Trophoblast cell (in vitro differentiated cells and primary cell): ENCODE results near the gene TAF7L.

Experiments used
- DNase-seq, 2 donors: peaks; one replicate each; pipeline ENCODE4 v3.0.0-alpha.2; 2016
- H2AFZ ChIP-seq: 2 replicates; pipeline ENCODE4 v1.6.1; 2013; ENCODE audit warnings: low read length, moderate library complexity, mild to moderate bottlenecking; ENCODE audit not compliant: insufficient read depth, poor library complexity
- H2AK5ac ChIP-seq: 2 replicates; pipeline ENCODE4 v1.6.1; 2013; ENCODE audit warnings: mild to moderate bottlenecking, low read length
- H2BK120ac ChIP-seq: 2 replicates; pipeline ENCODE4 v1.6.1; 2013; ENCODE audit warnings: low read length, mild to moderate bottlenecking, moderate library complexity; ENCODE audit not compliant: insufficient read depth, poor library complexity
- H2BK12ac ChIP-seq: 2 replicates; pipeline ENCODE4 v1.6.1; 2013; ENCODE audit warnings: mild to moderate bottlenecking, low read length, moderate library complexity
- H2BK5ac ChIP-seq: 2 replicates; pipeline ENCODE4 v1.6.1; 2013; ENCODE audit warnings: low read length, low read depth, moderate library complexity, mild to moderate bottlenecking; ENCODE audit not compliant: poor library complexity
- H3K14ac ChIP-seq: 2 replicates; pipeline ENCODE4 v1.6.1; 2013; ENCODE audit warnings: mild to moderate bottlenecking, low read length
- H3K18ac ChIP-seq: 2 replicates; pipeline ENCODE4 v1.6.1; 2013; ENCODE audit warnings: mild to moderate bottlenecking, low read length
- H3K23ac ChIP-seq: 2 replicates; pipeline ENCODE4 v1.6.1; 2013; ENCODE audit warnings: low read length
- H3K27ac ChIP-seq: 2 replicates; pipeline ENCODE4 v1.5.1; 2013; ENCODE audit warnings: low read depth, mild to moderate bottlenecking, inconsistent platforms, low read length, moderate library complexity
- H3K27me3 ChIP-seq: 2 replicates; pipeline ENCODE4 v1.6.1; 2013; ENCODE audit warnings: inconsistent platforms, mild to moderate bottlenecking, low read length, moderate library complexity; ENCODE audit not compliant: insufficient read depth
- H3K36me3 ChIP-seq, 2 experiments: 1 replicate in 1 of 2; 2 replicates in 1 of 2; pipeline ENCODE4 v1.6.1; 2013; ENCODE audit warnings: low read length in 2 of 2, mild to moderate bottlenecking in 2 of 2, moderate library complexity in 1 of 2; ENCODE audit not compliant: insufficient read depth in 2 of 2, control insufficient read depth in 1 of 2
- H3K4ac ChIP-seq: 2 replicates; pipeline ENCODE4 v1.6.1; 2013; ENCODE audit warnings: low read depth, mild to moderate bottlenecking, low read length, moderate library complexity
- H3K4me1 ChIP-seq, 2 experiments: 1 replicate in 1 of 2; 2 replicates in 1 of 2; pipeline ENCODE4 v1.6.1; 2013; ENCODE audit warnings: low read length in 2 of 2, mild to moderate bottlenecking in 2 of 2, moderate library complexity in 1 of 2; ENCODE audit not compliant: insufficient read depth in 2 of 2, control insufficient read depth in 1 of 2
- H3K4me2 ChIP-seq: 2 replicates; pipeline ENCODE4 v1.6.1; 2013; ENCODE audit warnings: inconsistent platforms, mild to moderate bottlenecking, low read length, moderate library complexity
- H3K4me3 ChIP-seq: 2 replicates; pipeline ENCODE4 v1.5.1; 2013; ENCODE audit warnings: mild to moderate bottlenecking, low read depth, low read length, inconsistent platforms
- H3K79me1 ChIP-seq: one replicate; pipeline ENCODE4 v1.6.1; 2013; ENCODE audit warnings: low read length
- H3K79me2 ChIP-seq: 2 replicates; pipeline ENCODE4 v1.6.1; 2013; ENCODE audit warnings: low read length, mild to moderate bottlenecking; ENCODE audit not compliant: control insufficient read depth, insufficient read depth, poor library complexity
- H3K9ac ChIP-seq: 2 replicates; pipeline ENCODE4 v1.6.1; 2013; ENCODE audit warnings: mild to moderate bottlenecking, low read length
- H3K9me3 ChIP-seq: 2 replicates; pipeline ENCODE4 v1.6.1; 2013; ENCODE audit warnings: low read depth, mild to moderate bottlenecking, control low read depth, inconsistent platforms, low read length; ENCODE audit not compliant: insufficient read depth
- H4K12ac ChIP-seq: 2 replicates; pipeline ENCODE4 v1.6.1; 2013; ENCODE audit warnings: low read depth, mild to moderate bottlenecking, low read length, moderate library complexity
- H4K8ac ChIP-seq: 2 replicates; pipeline ENCODE4 v1.6.1; 2013; ENCODE audit warnings: low read depth, mild to moderate bottlenecking, low read length, moderate library complexity
- H4K91ac ChIP-seq: one replicate; pipeline ENCODE4 v1.6.1; 2013; ENCODE audit warnings: low read depth, mild to moderate bottlenecking, low read length, moderate library complexity
- WGBS: extraction: QIAGEN DNeasy Blood & Tissue Kit; methylation state at CpG from one replicate; pipeline ENCODE4 v1.1.7; 2013; ENCODE audit warnings: missing lambda C conversion rate; ENCODE audit not compliant: insufficient read length, insufficient coverage; ENCODE audit errors: extremely low coverage; 5-methylcytosine and 5-hydroxymethylcytosine counted together

The TAF7L gene

DNA sequence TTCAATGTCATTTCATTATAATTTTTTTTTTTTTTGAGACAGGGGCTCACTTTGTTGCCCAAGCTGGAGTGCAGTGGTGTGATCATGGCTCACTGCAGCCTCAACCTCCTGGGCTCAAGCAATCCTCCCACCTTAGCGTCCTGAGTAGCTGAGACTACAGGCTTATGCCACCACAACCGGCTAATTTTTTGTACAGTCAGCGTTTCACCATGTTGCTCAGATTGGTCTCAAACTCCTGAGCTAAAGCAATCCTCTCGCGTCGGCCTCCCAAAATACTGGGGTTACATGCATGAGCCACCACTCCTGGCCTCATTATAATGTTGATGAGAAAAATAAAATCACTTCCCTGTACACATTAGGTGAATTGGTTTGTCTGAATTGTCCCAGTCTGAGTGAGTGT, 16.9 kb downstream of the TAF7L start:
- Histone ChIP-seq H2AFZ (no peak overlapping the region), H3K27ac (no peak overlapping the region), H3K4me2 (no peak overlapping the region), H4K91ac (no peak overlapping the region), H4K8ac (no peak overlapping the region), H3K18ac (no peak overlapping the region), H3K4me1 (no peaks in the 10 kb centered on the region), H2BK120ac (no peak overlapping the region), H3K4ac (no peak overlapping the region), H3K9ac (no peak overlapping the region), H3K14ac (no peak overlapping the region), H2AK5ac (no peak overlapping the region), H4K12ac (no peak overlapping the region), H3K79me2 (no peaks in the 10 kb centered on the region), H3K79me1 (no peaks in the 10 kb centered on the region), H3K23ac (no peak overlapping the region), H3K36me3 (no peaks in the 10 kb centered on the region), H3K4me3 (no peak overlapping the region), H2BK5ac (no peak overlapping the region), H3K9me3 (no peaks in the 10 kb centered on the region), H2BK12ac (no peak overlapping the region), H3K27me3 (no peaks in the 10 kb centered on the region)
- WGBS = no CpG with 5 or more reads among the region's 6 CpGs
- no peak for DNase-seq

DNA sequence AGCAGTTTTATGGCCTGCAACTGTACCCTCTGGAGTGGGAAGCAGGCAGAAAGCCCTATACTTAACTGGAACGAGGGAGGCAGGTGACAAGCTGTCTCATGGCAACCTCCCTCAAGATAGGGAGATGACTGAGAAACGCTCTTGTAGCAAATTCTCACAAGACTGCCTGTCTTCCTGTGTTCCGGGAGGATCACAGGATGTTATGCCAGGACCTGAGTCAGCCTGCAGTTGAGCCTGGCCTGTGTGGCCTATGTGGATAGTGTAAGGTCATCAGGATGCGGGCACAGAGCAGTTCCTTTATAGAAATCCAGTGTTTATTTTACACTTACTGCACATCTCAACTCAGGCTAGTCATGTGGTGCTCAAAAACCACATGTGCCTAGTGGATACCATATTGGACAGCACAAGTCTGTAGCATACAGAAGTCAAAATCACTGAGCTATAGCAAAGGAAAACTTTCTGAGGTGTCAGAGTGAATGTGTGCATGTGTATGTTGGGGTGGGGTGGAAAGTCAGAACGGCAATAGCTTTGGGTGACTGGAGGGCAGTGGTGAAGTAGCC, 25.2 kb downstream of the TAF7L start:
- Histone ChIP-seq H2BK5ac (no peak overlapping the region), H3K4ac (no peak overlapping the region), H3K14ac (no peak overlapping the region), H3K4me1 (no peaks in the 10 kb centered on the region), H3K4me2 (no peak overlapping the region), H2BK120ac (no peak overlapping the region), H3K18ac (no peak overlapping the region), H3K9ac (no peak overlapping the region), H3K36me3 (no peaks in the 10 kb centered on the region), H3K4me3 (no peak overlapping the region), H2AK5ac (no peak overlapping the region), H3K9me3 (no peaks in the 10 kb centered on the region), H3K27me3 (no peaks in the 10 kb centered on the region), H3K23ac (no peak overlapping the region), H3K79me1 (no peaks in the 10 kb centered on the region), H4K91ac (no peak overlapping the region), H2BK12ac (no peak overlapping the region), H2AFZ (no peak overlapping the region), H4K12ac (no peak overlapping the region), H3K79me2 (no peaks in the 10 kb centered on the region), H3K27ac (no peak overlapping the region), H4K8ac (no peak overlapping the region)
- WGBS = no CpG with 5 or more reads among the region's 5 CpGs
- no peak for DNase-seq

DNA sequence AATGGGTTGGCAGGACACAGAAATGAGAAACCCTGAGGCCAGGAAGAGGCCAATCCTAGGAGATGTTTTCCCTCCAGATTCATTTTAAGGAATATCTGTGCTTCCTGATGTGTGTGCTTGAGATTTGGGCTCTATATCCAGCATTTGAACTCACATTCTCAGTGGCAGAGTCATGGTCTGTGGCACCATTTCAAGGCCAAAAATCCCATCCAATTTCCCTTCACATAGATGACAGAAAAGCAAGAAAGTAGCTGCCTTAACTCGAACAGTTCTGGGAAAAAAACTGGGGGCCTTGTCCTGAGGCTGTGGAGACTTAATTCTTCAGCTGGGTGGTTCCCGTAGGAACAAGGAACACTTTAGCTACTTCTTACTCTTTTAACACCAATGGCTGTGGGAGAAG, 27.4 kb downstream of the TAF7L start:
- Histone ChIP-seq H3K79me1 (no peaks in the 10 kb centered on the region), H3K18ac (no peak overlapping the region), H3K27ac (no peak overlapping the region), H4K8ac (no peak overlapping the region), H2AFZ (no peak overlapping the region), H2BK12ac (no peak overlapping the region), H3K36me3 (no peaks in the 10 kb centered on the region), H2BK5ac (no peak overlapping the region), H2AK5ac (no peak overlapping the region), H4K12ac (no peak overlapping the region), H2BK120ac (no peak overlapping the region), H3K4me3 (no peak overlapping the region), H3K4me1 (no peaks in the 10 kb centered on the region), H3K4ac (no peak overlapping the region), H3K79me2 (no peaks in the 10 kb centered on the region), H3K9ac (no peak overlapping the region), H3K9me3 (no peaks in the 10 kb centered on the region), H3K27me3 (no peaks in the 10 kb centered on the region), H3K23ac (no peak overlapping the region), H3K14ac (no peak overlapping the region), H4K91ac (no peak overlapping the region), H3K4me2 (no peak overlapping the region)
- DNase-seq = no peak
- no CpG with 5 or more reads among the region's 2 CpGs for WGBS

DNA sequence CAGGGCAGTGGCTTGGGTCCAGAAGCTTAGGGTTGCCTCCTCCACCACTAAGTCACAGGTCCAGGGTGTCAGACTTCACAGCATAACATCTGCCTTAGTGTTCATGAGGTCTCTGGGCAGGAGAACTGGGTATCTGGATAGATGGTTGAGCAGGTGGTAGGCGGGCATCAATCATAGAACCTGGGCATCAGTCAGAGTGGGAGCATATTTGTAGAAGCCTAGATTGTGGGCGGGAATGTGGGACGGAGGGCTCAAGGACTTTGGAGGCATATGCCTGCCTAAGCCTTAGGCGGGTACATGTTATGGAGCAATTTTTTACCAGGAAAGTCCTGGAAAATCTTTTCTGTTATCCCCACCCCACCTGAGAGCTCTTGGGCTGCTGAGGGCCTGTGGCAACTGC, 28.5 kb downstream of the TAF7L start:
- H2BK5ac ChIP-seq = no peak overlapping the region
- no peak overlapping the region for H3K27ac ChIP-seq
- no peak overlapping the region for H2AFZ ChIP-seq
- peaks cover 0 to 2% of the 10 kb centered on the region in 2 experiments for H3K4me1 ChIP-seq
- no peaks in the 10 kb centered on the region for H3K27me3 ChIP-seq
- H3K79me2 ChIP-seq = no peaks in the 10 kb centered on the region
- H2AK5ac ChIP-seq = no peak overlapping the region
- no peak overlapping the region for H2BK12ac ChIP-seq
- H3K9ac ChIP-seq = no peak overlapping the region
- no peak overlapping the region for H2BK120ac ChIP-seq
- H4K12ac ChIP-seq = no peak overlapping the region
- H3K4me3 ChIP-seq = no peak overlapping the region
- H3K23ac ChIP-seq = no peak overlapping the region
- no peaks in the 10 kb centered on the region for H3K9me3 ChIP-seq
- H4K91ac ChIP-seq = no peak overlapping the region
- no peak for DNase-seq
- no peaks in the 10 kb centered on the region for H3K79me1 ChIP-seq
- peaks cover 0 to 4% of the 10 kb centered on the region in 2 experiments for H3K36me3 ChIP-seq
- H3K4ac ChIP-seq = no peak overlapping the region
- no peak overlapping the region for H3K14ac ChIP-seq
- H3K4me2 ChIP-seq = no peak overlapping the region
- H4K8ac ChIP-seq = no peak overlapping the region
- no CpG with 5 or more reads among the region's 4 CpGs for WGBS
- H3K18ac ChIP-seq = no peak overlapping the region
